Neural progenitor cell (in vitro differentiated cells): ENCODE data around the gene WDR48. TPM values are rescaled to one million over a fixed set of nuclear protein-coding genes. Genes with fewer than 3 reads are reported as not detected.

Experiments
- DNase-seq: peaks from one replicate; pipeline ENCODE4 v3.0.0-alpha.2; 2016; ENCODE audit warnings: low spot score
- H2AFZ ChIP-seq: fragments of 200-600 bp; sonication (generic); replicated peaks from 2 replicates; pipeline ENCODE4 v1.6.1; 2016; ENCODE audit warnings: antibody characterized with exemption
- H3F3A ChIP-seq: fragments of 200-600 bp; sonication (generic); 2 replicates; pipeline ENCODE4 v1.6.1; 2016; ENCODE audit warnings: antibody characterized with exemption, low read depth
- H3K27ac ChIP-seq: fragments of 200-600 bp; sonication (generic); 2 replicates; pipeline ENCODE4 v1.5.1; 2016; ENCODE audit warnings: mild to moderate bottlenecking
- H3K27me3 ChIP-seq: fragments of 200-600 bp; sonication (generic); 2 replicates; pipeline ENCODE4 v1.6.1; 2016; ENCODE audit warnings: mild to moderate bottlenecking, moderate library complexity
- H3K36me3 ChIP-seq: fragments of 200-600 bp; sonication (generic); 2 replicates; pipeline ENCODE4 v1.5.1; 2016
- H3K4me1 ChIP-seq: fragments of 200-600 bp; sonication (generic); 2 replicates; pipeline ENCODE4 v1.6.1; 2016; ENCODE audit warnings: mixed run types
- H3K4me2 ChIP-seq: fragments of 200-600 bp; sonication (generic); 2 replicates; pipeline ENCODE4 v1.6.1; 2016
- H3K4me3 ChIP-seq: fragments of 200-600 bp; sonication (generic); 2 replicates; pipeline ENCODE4 v1.5.1; 2016
- H3K79me2 ChIP-seq: fragments of 200-600 bp; sonication (generic); 2 replicates; pipeline ENCODE4 v1.6.1; 2016; ENCODE audit warnings: low read depth
- H3K9ac ChIP-seq: fragments of 200-600 bp; sonication (generic); 2 replicates; pipeline ENCODE4 v1.6.1; 2016
- H3K9me3 ChIP-seq: fragments of 200-600 bp; sonication (generic); 2 replicates; pipeline ENCODE4 v1.5.1; 2016; ENCODE audit warnings: low read depth
- H4K20me1 ChIP-seq: fragments of 200-600 bp; sonication (generic); 2 replicates; pipeline ENCODE4 v1.6.1; 2016; ENCODE audit warnings: low read depth
- H3K27ac Mint-ChIP-seq: 3 replicates; pipeline ENCODE4 v1.8.0; 2021; ENCODE audit warnings: mixed read lengths
- H3K27me3 Mint-ChIP-seq: 2 replicates; pipeline ENCODE4 v1.8.0; 2022; ENCODE audit warnings: low read depth, mild to moderate bottlenecking, inconsistent platforms, moderate library complexity, mixed read lengths; ENCODE audit not compliant: insufficient read depth
- H3K36me3 Mint-ChIP-seq: 3 replicates; pipeline ENCODE4 v1.8.0; 2021; ENCODE audit warnings: mixed read lengths
- H3K4me1 Mint-ChIP-seq: 3 replicates; pipeline ENCODE4 v1.8.0; 2021; ENCODE audit warnings: mixed read lengths
- H3K4me3 Mint-ChIP-seq: 3 replicates; pipeline ENCODE4 v1.8.0; 2021; ENCODE audit warnings: mild to moderate bottlenecking, moderate library complexity, mixed read lengths
- H3K9me3 Mint-ChIP-seq: 3 replicates; pipeline ENCODE4 v1.8.0; 2020; ENCODE audit warnings: mixed read lengths
- CTCF ChIP-seq: fragments of 200-600 bp; sonication (generic); IDR thresholded peaks from 2 replicates; pipeline ENCODE4 v1.5.1; 2017; ENCODE audit warnings: antibody characterized with exemption, mild to moderate bottlenecking
- EZH2 ChIP-seq: fragments of 200-600 bp; sonication (generic); IDR thresholded peaks from 2 replicates; pipeline ENCODE4 v1.6.1; 2017; ENCODE audit warnings: antibody characterized with exemption, mild to moderate bottlenecking, moderate library complexity
- EZH2phosphoT487 ChIP-seq: fragments of 200-600 bp; sonication (generic); IDR thresholded peaks from 2 replicates; pipeline ENCODE4 v1.6.1; 2017; ENCODE audit warnings: antibody characterized with exemption
- total RNA-seq: library from RNA; depleted of rRNA; stranded (reverse); fragments of >200 nt; gene quantifications from 2 replicates; pipeline ENCODE4 v1.2.3, GENCODE V29; 2015; ENCODE audit warnings: low replicate concordance

The WDR48 gene
- total RNA-seq, 1 donor from 2014 or later, result 127 TPM

- Histone ChIP-seq H3K9me3 (no peaks in the 10 kb centered on the region), H4K20me1 (peaks cover 9% of the 10 kb centered on the region), H3K4me1 (peaks cover 4% of the 10 kb centered on the region), H3K4me3 (peak overlapping the region; percentile 90), H3K79me2 (peaks cover 9% of the 10 kb centered on the region), H3K9ac (peak overlapping the region; percentile 67), H2AFZ (peak overlapping the region; percentile 95), H3F3A (no peaks in the 10 kb centered on the region), H3K36me3 (no peaks in the 10 kb centered on the region), H3K27ac (no peak overlapping the region), H3K4me2 (peak overlapping the region; percentile 87), H3K27me3 (peaks cover 7% of the 10 kb centered on the region)
- peaks cover 3% of the 10 kb centered on the region for H3K36me3 Mint-ChIP-seq
- H3K4me1 Mint-ChIP-seq, result peaks cover 29% of the 10 kb centered on the region
- peak; percentile 40 for DNase-seq
- H3K4me3 Mint-ChIP-seq, result peak overlapping the region; percentile 97
- H3K9me3 Mint-ChIP-seq, result no peaks in the 10 kb centered on the region
- H3K27me3 Mint-ChIP-seq, result no peaks in the 10 kb centered on the region
- TF ChIP-seq CTCF (no peak), EZH2 (no peak), EZH2phosphoT487 (no peak)
- peak overlapping the region; percentile 25 for H3K27ac Mint-ChIP-seq
Measured at GRCh38 chr3:39106281-39106811, 54.5 kb downstream of the WDR48 start.

GRCh38 chr3:39106851-39107387, 55.1 kb downstream of the WDR48 start:
- peak overlapping the region; percentile 87 for H3K4me2 ChIP-seq
- peaks cover 9% of the 10 kb centered on the region for H4K20me1 ChIP-seq
- H3K9me3 ChIP-seq, result no peaks in the 10 kb centered on the region
- peak; percentile 77 for DNase-seq
- peaks cover 3% of the 10 kb centered on the region for H3K36me3 Mint-ChIP-seq
- H3K27me3 ChIP-seq, result peaks cover 7% of the 10 kb centered on the region
- H3K9me3 Mint-ChIP-seq, result no peaks in the 10 kb centered on the region
- H3K4me1 ChIP-seq, result peaks cover 4% of the 10 kb centered on the region
- H3K27ac ChIP-seq, result no peak overlapping the region
- H3K4me3 Mint-ChIP-seq, result peak overlapping the region; percentile 97
- no peaks in the 10 kb centered on the region for H3F3A ChIP-seq
- peak overlapping the region; percentile 90 for H3K4me3 ChIP-seq
- H3K4me1 Mint-ChIP-seq, result peaks cover 29% of the 10 kb centered on the region
- no peak for TF ChIP-seq CTCF
- no peak for TF ChIP-seq EZH2
- peak; percentile 29 for TF ChIP-seq EZH2phosphoT487
- peak overlapping the region; percentile 25 for H3K27ac Mint-ChIP-seq
- peak overlapping the region; percentile 67 for H3K9ac ChIP-seq
- peak overlapping the region; percentile 95 for H2AFZ ChIP-seq
- peaks cover 9% of the 10 kb centered on the region for H3K79me2 ChIP-seq
- H3K27me3 Mint-ChIP-seq, result no peaks in the 10 kb centered on the region
- H3K36me3 ChIP-seq, result no peaks in the 10 kb centered on the region

- Histone ChIP-seq H4K20me1 (peaks cover 9% of the 10 kb centered on the region), H3K4me2 (peak within 1 kb of the TSS; percentile 87), H3F3A (no peaks in the 10 kb centered on the region), H3K27me3 (peaks cover 7% of the 10 kb centered on the region), H3K79me2 (peaks cover 9% of the 10 kb centered on the region), H3K36me3 (no peaks in the 10 kb centered on the region), H3K9me3 (no peaks in the 10 kb centered on the region), H3K27ac (no peak within 1 kb of the TSS), H3K9ac (peak within 1 kb of the TSS; percentile 67), H3K4me1 (peaks cover 4% of the 10 kb centered on the region), H3K4me3 (peak within 1 kb of the TSS; percentile 90), H2AFZ (peak within 1 kb of the TSS; percentile 95)
- Mint-ChIP-seq H3K27ac (peak within 1 kb of the TSS; percentile 95), H3K9me3 (no peaks in the 10 kb centered on the region), H3K36me3 (peaks cover under 1% of the 10 kb centered on the region), H3K27me3 (no peaks in the 10 kb centered on the region), H3K4me3 (peak within 1 kb of the TSS; percentile 97), H3K4me1 (peaks cover 29% of the 10 kb centered on the region)
- DNase-seq, result peak; percentile 93
- TF ChIP-seq EZH2 (no peak), CTCF (peak; percentile 1)
Measured at GRCh38 chr3:39107388-39108199, 55.8 kb downstream of the WDR48 start, which contains the start of the genes GORASP1 and TTC21A. TSS of gene GORASP1 (minus strand) at chr3:39107627. CDS start at chr3:39107541, 86 bp downstream. TSS of gene TTC21A (plus strand) at chr3:39107680. CDS start at chr3:39107838, 158 bp downstream.
